Measurements from ENCODE around the gene GSS. TPM values are rescaled to one million over a fixed set of nuclear protein-coding genes. Genes with fewer than 3 reads are reported as not detected.

Gene GSS
- total and polyA plus RNA-seq, 2 of the 8 experiments (the other 6 are each of a cell fraction or from before 2014, with no cell fraction given): 34.6 to 43.2 TPM

DNA sequence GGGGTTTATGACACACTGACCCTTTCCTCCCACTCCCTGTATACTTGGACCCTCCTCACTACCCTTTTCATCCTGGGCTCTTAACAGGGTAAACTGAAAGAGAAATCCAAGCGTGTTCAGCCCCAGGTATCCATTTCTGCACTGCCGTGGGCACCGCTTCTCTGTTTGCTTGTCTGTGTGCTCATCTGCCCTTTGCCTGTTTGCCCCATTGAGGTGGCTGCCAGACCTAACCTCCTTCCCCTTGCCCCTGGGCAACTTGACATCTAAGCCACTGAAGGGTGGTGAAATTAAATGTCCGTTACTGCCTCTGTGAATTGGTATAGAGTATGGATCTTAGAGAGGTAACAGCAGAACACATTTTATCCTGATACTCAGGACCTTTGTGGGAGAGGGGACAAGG is 40.5 kb downstream of the GSS start:
- H3K23me2 ChIP-seq (ENCODE audit: low read depth, low read length): no peaks in the 10 kb centered on the region; the same call in 1 of the 2 replicates
- no peaks in the 10 kb centered on the region for H3K27me3 ChIP-seq (replicated peaks in 1 of 4; ENCODE audit: control insufficient read depth in 3 of 4, extremely low read depth in 1 of 4, insufficient read depth in 3 of 4, low read length in 3 of 4)
- H3K4me2 ChIP-seq (ENCODE audit: insufficient read depth in 1 of 2, low read depth in 2 of 2, low read length in 2 of 2): no peak overlapping the region
- CTCF ChIA-PET (ENCODE audit: partially characterized antibody): interaction anchor here (1.5 kb wide), 1 partner anchor 41 kb away, joined by 4 read pairs; no protein-coding TSS in a partner anchor
- H3K9me3 ChIP-seq (ENCODE audit: insufficient read depth in 2 of 2, low read depth in 1 of 2, low read length in 1 of 2): no peaks in the 10 kb centered on the region
- no peaks in the 10 kb centered on the region; the same call in 1 of the 2 replicates for H3K79me1 ChIP-seq (ENCODE audit: low read depth, low read length)
- POLR2A ChIA-PET (ENCODE audit: partially characterized antibody): interaction anchor here (0.6 to 1.3 kb wide), 2 partner anchors 9 to 655 kb away, joined by 3 to 5 read pairs; no protein-coding TSS in a partner anchor
- no peak overlapping the region for H3K18ac ChIP-seq (ENCODE audit: extremely low read depth, low read length)
- H2AK5ac ChIP-seq (ENCODE audit: low read depth, low read length): no peak overlapping the region
- no peak overlapping the region for H3K23ac ChIP-seq (ENCODE audit: insufficient read length)
- H2AFZ ChIP-seq (ENCODE audit: low read length): no peak overlapping the region
- DNase-seq (ENCODE audit: low read depth in 1 of 2, low spot score in 2 of 2) (no peak), FAIRE-seq (no peak)
- H2BK20ac ChIP-seq (ENCODE audit: low read length): no peak overlapping the region
- no peak overlapping the region for H4K91ac ChIP-seq (replicated peaks; ENCODE audit: insufficient read length, low read length)
- H4K5ac ChIP-seq (ENCODE audit: insufficient read length, low read depth, low read length): no peak overlapping the region
- no peak overlapping the region for H3K56ac ChIP-seq (replicated peaks; ENCODE audit: insufficient read length, low read depth, low read length)
- H4K8ac ChIP-seq (ENCODE audit: extremely low read depth, insufficient read depth, low read length): no peak overlapping the region
- H3K79me2 ChIP-seq (ENCODE audit: control insufficient read depth in 1 of 2, insufficient read depth in 2 of 2, low read length in 2 of 2): no peaks in the 10 kb centered on the region
- no peak overlapping the region for H3K4me3 ChIP-seq (ENCODE audit: extremely low read depth in 1 of 4, insufficient read depth in 2 of 4, low read depth in 3 of 4, low read length in 4 of 4)
- no peaks in the 10 kb centered on the region for H3K4me1 ChIP-seq (replicated peaks in 1 of 4; ENCODE audit: control insufficient read depth in 3 of 4, insufficient read depth in 4 of 4, low read length in 3 of 4)
- H3K27ac ChIP-seq (ENCODE audit: low read depth, low read length): no peak overlapping the region
- H3K14ac ChIP-seq (ENCODE audit: insufficient read length): no peak overlapping the region
- H4K20me1 ChIP-seq (replicated peaks in 1 of 2; ENCODE audit: control insufficient read depth in 1 of 2, insufficient read depth in 2 of 2, low read length in 2 of 2): peaks cover 0 to 2% of the 10 kb centered on the region in 2 experiments
- WGBS, 2 experiments (ENCODE audit: extremely low coverage in 1 of 2, insufficient coverage in 1 of 2, insufficient read length in 1 of 2, insufficient replicate concordance in 2 of 2, low coverage in 1 of 2, low lambda C conversion rate in 2 of 2, missing lambda C conversion rate in 1 of 2): 97% methylated on average over 4 of the region's 4 CpGs; no CpG with 5 or more reads in 1 of the 2 experiments
- no peak overlapping the region for H3K9ac ChIP-seq (replicated peaks in 1 of 4; ENCODE audit: extremely low read depth in 1 of 4, low read depth in 3 of 4, low read length in 3 of 4)
- no peak overlapping the region for H2BK5ac ChIP-seq (ENCODE audit: low read depth, low read length)
- H2BK12ac ChIP-seq (ENCODE audit: low read depth, low read length): no peak overlapping the region
- no peak overlapping the region for H2BK120ac ChIP-seq (replicated peaks; ENCODE audit: low read depth, low read length)
- no peak overlapping the region for H3K4ac ChIP-seq (replicated peaks; ENCODE audit: insufficient read length, low read depth, low read length)
- no peak overlapping the region for H2BK15ac ChIP-seq (ENCODE audit: low read length)
- H3K36me3 ChIP-seq (ENCODE audit: control insufficient read depth in 2 of 4, insufficient read depth in 4 of 4, low read length in 3 of 4): no peaks in the 10 kb centered on the region
- TF ChIP-seq CEBPB (IDR thresholded peaks at IDR 0.05; ENCODE audit: low read depth, low read length): no peak
- TF ChIP-seq, protein P1, sequence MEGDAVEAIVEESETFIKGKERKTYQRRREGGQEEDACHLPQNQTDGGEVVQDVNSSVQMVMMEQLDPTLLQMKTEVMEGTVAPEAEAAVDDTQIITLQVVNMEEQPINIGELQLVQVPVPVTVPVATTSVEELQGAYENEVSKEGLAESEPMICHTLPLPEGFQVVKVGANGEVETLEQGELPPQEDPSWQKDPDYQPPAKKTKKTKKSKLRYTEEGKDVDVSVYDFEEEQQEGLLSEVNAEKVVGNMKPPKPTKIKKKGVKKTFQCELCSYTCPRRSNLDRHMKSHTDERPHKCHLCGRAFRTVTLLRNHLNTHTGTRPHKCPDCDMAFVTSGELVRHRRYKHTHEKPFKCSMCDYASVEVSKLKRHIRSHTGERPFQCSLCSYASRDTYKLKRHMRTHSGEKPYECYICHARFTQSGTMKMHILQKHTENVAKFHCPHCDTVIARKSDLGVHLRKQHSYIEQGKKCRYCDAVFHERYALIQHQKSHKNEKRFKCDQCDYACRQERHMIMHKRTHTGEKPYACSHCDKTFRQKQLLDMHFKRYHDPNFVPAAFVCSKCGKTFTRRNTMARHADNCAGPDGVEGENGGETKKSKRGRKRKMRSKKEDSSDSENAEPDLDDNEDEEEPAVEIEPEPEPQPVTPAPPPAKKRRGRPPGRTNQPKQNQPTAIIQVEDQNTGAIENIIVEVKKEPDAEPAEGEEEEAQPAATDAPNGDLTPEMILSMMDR (IDR thresholded peaks at IDR 0.05; ENCODE audit: control extremely low read depth in 1 of 3, insufficient read depth in 1 of 3, low read depth in 1 of 3, low read length in 3 of 3): no peak
- TF ChIP-seq SP2 (IDR thresholded peaks at IDR 0.05; ENCODE audit: low read length): no peak
- TF ChIP-seq HDAC2 (IDR thresholded peaks at IDR 0.05; ENCODE audit: borderline replicate concordance in 1 of 2, low read depth in 2 of 2, low read length in 2 of 2): no peak
- TF ChIP-seq POLR2A (IDR thresholded peaks at IDR 0.05; ENCODE audit: control extremely low read depth in 1 of 2, low read depth in 2 of 2, low read length in 2 of 2): no peak

Measured in H1 (cell line).